HG03571 (cell line): ENCODE measurements around the gene AMFR.

Source experiments
- ATAC-seq: cut with Tn5 transposase; IDR thresholded peaks from one replicate; pipeline ENCODE4 v1.9.1; 2021; ENCODE audit not compliant: unreplicated experiment

The AMFR gene

GRCh38 chr16:56314244-56314850, 111.0 kb downstream of the AMFR start:
- no peak for ATAC-seq

GRCh38 chr16:56312556-56312955, 112.8 kb downstream of the AMFR start:
- no peak for ATAC-seq

GRCh38 chr16:56312028-56312300, 113.4 kb downstream of the AMFR start:
- ATAC-seq = no peak
